HEK293T (cell line): ENCODE data around the gene GFI1B.

ENCODE experiments used
- CTCF ChIA-PET: fragments of 350-600 bp; formaldehyde crosslinking; extraction: SDS; loops from one replicate; lab custom pipeline; 2021; ENCODE audit warnings: antibody characterized with exemption, inconsistent platforms; lab: Yijun Ruan, JAX
- POLR2A ChIA-PET: fragments of 350-600 bp; formaldehyde crosslinking; extraction: SDS; loops from one replicate; lab custom pipeline; 2020; ENCODE audit warnings: antibody characterized with exemption, inconsistent platforms; lab: Yijun Ruan, JAX
- DNase-seq: peaks from one replicate; pipeline ENCODE4 v3.0.0; 2012; ENCODE audit warnings: mixed read lengths; ENCODE audit errors: extremely low spot score
- ARNT ChIP-seq: fragments of 450-650 bp; IDR thresholded peaks from 2 replicates; pipeline ENCODE4 v1.6.1; 2017; ENCODE audit warnings: mild to moderate bottlenecking
- BHLHE40 ChIP-seq: fragments of 450-650 bp; IDR thresholded peaks from 2 replicates; pipeline ENCODE4 v1.6.1; 2016; ENCODE audit warnings: mild to moderate bottlenecking, moderate library complexity, borderline replicate concordance
- CTBP1 ChIP-seq: fragments of 450-650 bp; IDR thresholded peaks from 2 replicates; pipeline ENCODE4 v1.6.1; 2016; ENCODE audit warnings: borderline replicate concordance
- ELF4 ChIP-seq: fragments of 450-650 bp; IDR thresholded peaks from 2 replicates; pipeline ENCODE4 v1.6.1; 2017; ENCODE audit warnings: antibody characterized with exemption
- FOXA1 ChIP-seq: fragments of 450-650 bp; IDR thresholded peaks from 2 replicates; pipeline ENCODE4 v1.6.1; 2016; ENCODE audit warnings: mild to moderate bottlenecking
- FOXK2 ChIP-seq: fragments of 450-650 bp; IDR thresholded peaks from 2 replicates; pipeline ENCODE4 v1.6.1; 2016; ENCODE audit warnings: mild to moderate bottlenecking
- FOXM1 ChIP-seq: fragments of 450-650 bp; IDR thresholded peaks from 2 replicates; pipeline ENCODE4 v1.6.1; 2017; ENCODE audit warnings: mild to moderate bottlenecking, borderline replicate concordance
- HDGF ChIP-seq: fragments of 450-650 bp; IDR thresholded peaks from 2 replicates; pipeline ENCODE4 v1.6.1; 2017; ENCODE audit warnings: antibody characterized with exemption, borderline replicate concordance
- LEF1 ChIP-seq: fragments of 450-650 bp; IDR thresholded peaks from 2 replicates; pipeline ENCODE4 v1.6.1; 2017; ENCODE audit warnings: mild to moderate bottlenecking, borderline replicate concordance
- NFRKB ChIP-seq: fragments of 450-650 bp; IDR thresholded peaks from 2 replicates; pipeline ENCODE4 v1.6.1; 2016; ENCODE audit warnings: mild to moderate bottlenecking, moderate library complexity
- PKNOX1 ChIP-seq: fragments of 450-650 bp; IDR thresholded peaks from 2 replicates; pipeline ENCODE4 v1.6.1; 2016
- SP1 ChIP-seq: fragments of 450-650 bp; IDR thresholded peaks from 2 replicates; pipeline ENCODE4 v1.6.1; 2017
- SUZ12 ChIP-seq: fragments of 450-650 bp; IDR thresholded peaks from 2 replicates; pipeline ENCODE4 v1.6.1; 2016; ENCODE audit warnings: mild to moderate bottlenecking
- TARDBP ChIP-seq: fragments of 450-650 bp; IDR thresholded peaks from 2 replicates; pipeline ENCODE4 v1.6.1; 2016
- ZNF384 ChIP-seq: fragments of 450-650 bp; IDR thresholded peaks from 2 replicates; pipeline ENCODE4 v1.6.1; 2016

GFI1B gene

GRCh38 chr9:132978451-132979131 is at the start of gene GFI1B:
Gene GFI1B (plus strand): TSS chr9:132978694. CDS start chr9:132986679, 7,985 bp downstream.
- no peak for DNase-seq
- POLR2A ChIA-PET = no interaction called here
- CTCF ChIA-PET = interaction anchor here (0.6 kb wide), 1 partner anchor 327 kb away, joined by 4 read pairs; no protein-coding TSS in a partner anchor
- TF ChIP-seq FOXA1 (no peak), LEF1 (no peak), CTBP1 (no peak), ELF4 (no peak), TARDBP (no peak), PKNOX1 (no peak), BHLHE40 (no peak), SUZ12 (no peak)

GRCh38 chr9:132931178-132931735 is 47.2 kb upstream of the GFI1B start:
- no peak for DNase-seq
- ChIA-PET CTCF (no interaction called here), POLR2A (no interaction called here)
- TF ChIP-seq ELF4 (no peak), SUZ12 (no peak), NFRKB (no peak), TARDBP (no peak), LEF1 (no peak), HDGF (no peak), FOXK2 (no peak), SP1 (no peak), FOXA1 (no peak)

GRCh38 chr9:132935026-132935425 is 43.5 kb upstream of the GFI1B start:
- DNase-seq = no peak
- TF ChIP-seq ARNT (no peak), HDGF (no peak), ELF4 (no peak), FOXK2 (no peak), ZNF384 (no peak), LEF1 (no peak), SP1 (no peak), FOXA1 (no peak), FOXM1 (no peak), CTBP1 (no peak), BHLHE40 (no peak)
- POLR2A ChIA-PET = interaction anchor here (1.7 to 2.2 kb wide), 2 partner anchors 9 to 12 kb away, joined by 6 to 10 read pairs; partner anchors contain the start of gene TSC1
- CTCF ChIA-PET = no interaction called here

GRCh38 chr9:132937463-132937901 is 41.0 kb upstream of the GFI1B start:
- no peak for DNase-seq
- CTCF ChIA-PET = no interaction called here
- POLR2A ChIA-PET = no interaction called here
- TF ChIP-seq FOXM1 (no peak), ZNF384 (no peak), LEF1 (no peak), SP1 (no peak), FOXK2 (no peak), TARDBP (no peak), BHLHE40 (no peak)

GRCh38 chr9:132939169-132939568 is 39.3 kb upstream of the GFI1B start:
- POLR2A ChIA-PET = no interaction called here
- DNase-seq = no peak
- TF ChIP-seq CTBP1 (no peak), HDGF (no peak), FOXA1 (no peak), ARNT (no peak), TARDBP (no peak), ZNF384 (no peak)
- CTCF ChIA-PET = no interaction called here

- ChIA-PET CTCF (no interaction called here), POLR2A (interaction anchor here (1.1 kb wide), 1 partner anchor 40 kb away, joined by 3 read pairs; no protein-coding TSS in a partner anchor)
- TF ChIP-seq ZNF384 (no peak), TARDBP (no peak), NFRKB (no peak), FOXM1 (no peak), HDGF (no peak), SUZ12 (no peak), PKNOX1 (no peak), FOXK2 (no peak), LEF1 (no peak), ARNT (no peak)
- no peak for DNase-seq
These were observed 35.8 kb upstream of the GFI1B start for GRCh38 chr9:132942541-132943182.
